CD4-positive, alpha-beta T cell (primary cell): Measurements from ENCODE around the gene INPP5A. TPM values are rescaled to one million over a fixed set of nuclear protein-coding genes. Genes with fewer than 3 reads are reported as not detected.
A peak's percentile ranks its signal among the peaks of the same experiment; 100 is the strongest.

Source experiments
- ATAC-seq: fragments of 200-7000 bp; cut with Tn5 transposase; one replicate; pipeline ENCODE4 v1.10.0; 2022; ENCODE audit warnings: mild to moderate bottlenecking; ENCODE audit not compliant: poor library complexity
- CTCF ChIA-PET: fragments of 350-600 bp; sonication (Branson Sonifier 250); formaldehyde crosslinking; loops from one replicate; lab custom pipeline; 2021; ENCODE audit warnings: antibody characterized with exemption, inconsistent platforms; lab: Charles Lee
- POLR2A ChIA-PET: fragments of 350-600 bp; sonication (Branson Sonifier 250); formaldehyde crosslinking; loops from one replicate; lab custom pipeline; 2021; ENCODE audit warnings: antibody characterized with exemption, inconsistent platforms; lab: Charles Lee
- DNase-seq, 14 experiments: peaks; one replicate each; pipeline ENCODE4 v3.0.0-alpha.2; 2013 to 2020; ENCODE audit warnings: mixed read lengths in 2 of 14
- H3K27ac ChIP-seq, 2 donors: one replicate each; pipeline versions ENCODE4 v1.5.1 to v1.7.0; 2013; ENCODE audit warnings: low read length in 2 of 2, low read depth in 1 of 2, mild to moderate bottlenecking in 1 of 2
- H3K27me3 ChIP-seq, 2 experiments: 1 replicate in 1 of 2; 2 replicates in 1 of 2; pipeline versions ENCODE4 v1.6.1 to v1.7.0; 2013; ENCODE audit warnings: low read length in 2 of 2, control low read depth in 1 of 2, mild to moderate bottlenecking in 1 of 2, moderate library complexity in 1 of 2; ENCODE audit not compliant: insufficient read depth in 2 of 2, control insufficient read depth in 1 of 2
- H3K36me3 ChIP-seq: one replicate; pipeline ENCODE4 v1.6.1; 2013; ENCODE audit warnings: low read length, control low read depth; ENCODE audit not compliant: insufficient read depth
- H3K4me1 ChIP-seq: one replicate; pipeline ENCODE4 v1.6.1; 2013; ENCODE audit warnings: low read length, control low read depth; ENCODE audit not compliant: insufficient read depth
- H3K4me3 ChIP-seq: one replicate; pipeline ENCODE4 v1.5.1; 2013; ENCODE audit warnings: mild to moderate bottlenecking, low read length, moderate library complexity
- H3K9me3 ChIP-seq, 2 experiments: 1 replicate in 1 of 2; 2 replicates in 1 of 2; pipeline versions ENCODE4 v1.6.1 to v1.7.0; 2013; ENCODE audit warnings: low read length in 2 of 2, mild to moderate bottlenecking in 2 of 2, control low read depth in 1 of 2, moderate library complexity in 1 of 2; ENCODE audit not compliant: control insufficient read depth in 1 of 2, insufficient read depth in 1 of 2
- H3K27ac Mint-ChIP-seq: one replicate; pipeline ENCODE4 v1.8.0; 2020; ENCODE audit warnings: mixed read lengths
- H3K27me3 Mint-ChIP-seq: one replicate; pipeline ENCODE4 v1.8.0; 2021; ENCODE audit warnings: mixed read lengths
- H3K36me3 Mint-ChIP-seq: one replicate; pipeline ENCODE4 v1.8.0; 2021; ENCODE audit warnings: low read depth, mixed read lengths
- H3K4me1 Mint-ChIP-seq: one replicate; pipeline ENCODE4 v1.8.0; 2021; ENCODE audit warnings: low read depth, mixed read lengths
- H3K4me3 Mint-ChIP-seq: one replicate; pipeline ENCODE4 v1.8.0; 2020; ENCODE audit warnings: mild to moderate bottlenecking, mixed read lengths
- H3K9me3 Mint-ChIP-seq: one replicate; pipeline ENCODE4 v1.8.0; 2020; ENCODE audit warnings: mixed read lengths
- intact Hi-C, 2 experiments: fragments of 100-400 bp; cut with DNase I in 1 of 2; cut with micrococcal nuclease in 1 of 2; formaldehyde crosslinking; loops; one replicate each; pipeline versions ENCODE4 v1.15.1 to v1.9.0; 2023 to 2025; cut with DNase I, micrococcal nuclease
- total RNA-seq, 174 experiments: library from RNA in 2 of 174; stranded (reverse) in 2 of 174; gene quantifications; one replicate each; pipeline ENCODE4 v1.2.3 and lab custom pipeline; 2021 to 2026
- TF ChIP-seq, protein P1 (sequence below): fragments of 200-600 bp; IDR thresholded peaks from one replicate; pipeline ENCODE4 v1.8.0; 2022; ENCODE audit warnings: antibody characterized with exemption, mild to moderate bottlenecking

The INPP5A gene
- total RNA-seq, 2 experiments from 2014 or later = 22.0 to 24.8 TPM

GRCh38 chr10:132517951-132518521, 19.6 kb upstream of the INPP5A start:
- POLR2A ChIA-PET = no interaction called here
- peaks cover 3% of the 10 kb centered on the region for H3K27me3 Mint-ChIP-seq
- Histone ChIP-seq H3K9me3 (peaks cover 0 to 3% of the 10 kb centered on the region in 2 experiments), H3K27me3 (peaks cover 0 to 6% of the 10 kb centered on the region in 2 experiments), H3K27ac (no peak overlapping the region), H3K36me3 (no peaks in the 10 kb centered on the region), H3K4me1 (no peaks in the 10 kb centered on the region), H3K4me3 (no peak overlapping the region)
- intact Hi-C loops = no loop called here
- H3K27ac Mint-ChIP-seq = no peak overlapping the region
- no peaks in the 10 kb centered on the region for H3K4me1 Mint-ChIP-seq
- TF ChIP-seq, protein P1, sequence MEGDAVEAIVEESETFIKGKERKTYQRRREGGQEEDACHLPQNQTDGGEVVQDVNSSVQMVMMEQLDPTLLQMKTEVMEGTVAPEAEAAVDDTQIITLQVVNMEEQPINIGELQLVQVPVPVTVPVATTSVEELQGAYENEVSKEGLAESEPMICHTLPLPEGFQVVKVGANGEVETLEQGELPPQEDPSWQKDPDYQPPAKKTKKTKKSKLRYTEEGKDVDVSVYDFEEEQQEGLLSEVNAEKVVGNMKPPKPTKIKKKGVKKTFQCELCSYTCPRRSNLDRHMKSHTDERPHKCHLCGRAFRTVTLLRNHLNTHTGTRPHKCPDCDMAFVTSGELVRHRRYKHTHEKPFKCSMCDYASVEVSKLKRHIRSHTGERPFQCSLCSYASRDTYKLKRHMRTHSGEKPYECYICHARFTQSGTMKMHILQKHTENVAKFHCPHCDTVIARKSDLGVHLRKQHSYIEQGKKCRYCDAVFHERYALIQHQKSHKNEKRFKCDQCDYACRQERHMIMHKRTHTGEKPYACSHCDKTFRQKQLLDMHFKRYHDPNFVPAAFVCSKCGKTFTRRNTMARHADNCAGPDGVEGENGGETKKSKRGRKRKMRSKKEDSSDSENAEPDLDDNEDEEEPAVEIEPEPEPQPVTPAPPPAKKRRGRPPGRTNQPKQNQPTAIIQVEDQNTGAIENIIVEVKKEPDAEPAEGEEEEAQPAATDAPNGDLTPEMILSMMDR = no peak
- H3K9me3 Mint-ChIP-seq = no peaks in the 10 kb centered on the region
- DNase-seq = peak in 1 of 14 experiments; percentile 30
- no peaks in the 10 kb centered on the region for H3K36me3 Mint-ChIP-seq
- CTCF ChIA-PET = no interaction called here
- H3K4me3 Mint-ChIP-seq = no peak overlapping the region
- no peak for ATAC-seq

DNA sequence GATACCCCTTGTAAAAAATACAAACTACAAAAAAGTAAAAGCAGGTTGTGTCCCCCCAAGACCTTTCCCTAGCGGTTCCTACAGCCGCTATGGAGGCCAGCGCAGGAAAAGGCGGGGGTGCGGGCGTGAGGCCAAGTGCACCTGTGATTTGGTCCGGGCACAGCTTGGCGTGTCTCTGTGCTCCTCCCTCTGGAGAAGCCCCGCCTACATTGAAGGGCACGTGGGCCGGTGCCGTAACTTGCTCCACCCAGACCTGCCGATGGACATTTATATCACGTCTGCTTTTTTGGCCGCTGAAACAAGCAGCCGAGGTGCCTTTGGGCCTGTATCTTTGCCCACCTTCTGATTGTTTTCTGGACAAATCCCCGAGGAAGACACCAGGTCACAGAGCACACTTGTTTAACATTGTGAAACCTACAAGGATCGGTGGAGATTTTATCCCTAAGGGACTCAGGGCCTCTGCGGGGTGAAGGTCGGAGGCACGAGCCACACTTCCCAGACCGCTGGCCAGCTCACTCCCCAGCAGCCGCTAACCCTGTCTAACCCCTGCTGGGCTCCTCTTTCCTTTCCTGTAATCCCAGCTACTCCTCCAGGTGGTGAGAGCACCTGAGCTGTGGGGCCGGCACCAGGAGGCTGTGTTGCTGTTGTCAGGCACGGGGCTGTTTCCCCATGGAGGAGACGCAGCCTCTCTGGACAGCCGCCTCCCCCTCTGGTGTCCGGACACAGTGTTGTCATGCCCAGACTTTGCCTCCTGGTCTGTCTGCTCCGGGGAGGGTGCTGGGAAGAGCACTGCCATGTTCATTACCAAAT, 18.8 kb upstream of the INPP5A start:
- TF ChIP-seq, protein P1 = no peak
- DNase-seq = no peak
- Histone ChIP-seq H3K4me1 (no peaks in the 10 kb centered on the region), H3K9me3 (no peaks in the 10 kb centered on the region), H3K4me3 (no peak overlapping the region), H3K27me3 (peaks cover 0 to 6% of the 10 kb centered on the region in 2 experiments), H3K27ac (no peak overlapping the region), H3K36me3 (no peaks in the 10 kb centered on the region)
- H3K4me1 Mint-ChIP-seq = no peaks in the 10 kb centered on the region
- ChIA-PET CTCF (no interaction called here), POLR2A (no interaction called here)
- intact Hi-C loops = no loop called here
- H3K4me3 Mint-ChIP-seq = no peak overlapping the region
- H3K27ac Mint-ChIP-seq = no peak overlapping the region
- H3K36me3 Mint-ChIP-seq = no peaks in the 10 kb centered on the region
- peaks cover 3% of the 10 kb centered on the region for H3K27me3 Mint-ChIP-seq
- ATAC-seq = no peak
- no peaks in the 10 kb centered on the region for H3K9me3 Mint-ChIP-seq

- H3K36me3 Mint-ChIP-seq = no peaks in the 10 kb centered on the region
- ATAC-seq = no peak
- H3K27ac Mint-ChIP-seq = no peak overlapping the region
- Histone ChIP-seq H3K27me3 (peaks cover 0 to 6% of the 10 kb centered on the region in 2 experiments), H3K4me1 (no peaks in the 10 kb centered on the region), H3K9me3 (no peaks in the 10 kb centered on the region), H3K36me3 (no peaks in the 10 kb centered on the region), H3K4me3 (no peak overlapping the region), H3K27ac (no peak overlapping the region)
- intact Hi-C loops = no loop called here
- ChIA-PET POLR2A (no interaction called here), CTCF (no interaction called here)
- no peaks in the 10 kb centered on the region for H3K9me3 Mint-ChIP-seq
- DNase-seq = peak in 1 of 14 experiments; percentile 6
- H3K4me3 Mint-ChIP-seq = no peak overlapping the region
- H3K27me3 Mint-ChIP-seq = peaks cover 7% of the 10 kb centered on the region
- TF ChIP-seq, protein P1 = no peak
- H3K4me1 Mint-ChIP-seq = no peaks in the 10 kb centered on the region
These were observed 18.0 kb upstream of the INPP5A start for GRCh38 chr10:132519382-132520176.
